Natural killer cell (primary cell): ENCODE results near the gene COPRS. TPM values are rescaled to one million over a fixed set of nuclear protein-coding genes. Genes with fewer than 3 reads are reported as not detected.

Source experiments
- ATAC-seq, 3 donors: fragments of 150-1000 bp in 2 of 3; fragments of 200-7000 bp in 1 of 3; cut with Tn5 transposase; 1 replicate in 1 of 3; 2 replicates in 2 of 3; pipeline ENCODE4 v1.10.0; 2021; ENCODE audit warnings: mild to moderate bottlenecking in 2 of 3, moderate library complexity in 2 of 3
- DNase-seq, 2 donors: peaks; one replicate each; pipeline versions ENCODE4 v3.0.0 to v3.0.0-alpha.2; 2013 to 2021; ENCODE audit warnings: mixed read lengths in 1 of 2
- H3K27ac ChIP-seq: one replicate; pipeline ENCODE4 v1.5.1; 2013; ENCODE audit warnings: mild to moderate bottlenecking, low read length
- H3K27me3 ChIP-seq: one replicate; pipeline ENCODE4 v1.6.1; 2013; ENCODE audit warnings: low read length; ENCODE audit not compliant: control insufficient read depth, insufficient read depth
- H3K36me3 ChIP-seq: one replicate; pipeline ENCODE4 v1.6.1; 2013; ENCODE audit warnings: low read length; ENCODE audit not compliant: control insufficient read depth, insufficient read depth
- H3K4me1 ChIP-seq: one replicate; pipeline ENCODE4 v1.6.1; 2013; ENCODE audit warnings: low read length; ENCODE audit not compliant: control insufficient read depth, insufficient read depth
- H3K4me3 ChIP-seq: one replicate; pipeline ENCODE4 v1.5.1; 2013; ENCODE audit warnings: low read length
- H3K9me3 ChIP-seq: one replicate; pipeline ENCODE4 v1.6.1; 2013; ENCODE audit warnings: low read length; ENCODE audit not compliant: control insufficient read depth, insufficient read depth
- H3K27ac Mint-ChIP-seq, 2 donors: one replicate each; pipeline ENCODE4 v1.8.0; 2022; ENCODE audit warnings: mild to moderate bottlenecking in 2 of 2, mixed read lengths in 2 of 2, moderate library complexity in 1 of 2
- H3K27me3 Mint-ChIP-seq, 2 donors: one replicate each; pipeline ENCODE4 v1.8.0; 2022; ENCODE audit warnings: low read depth in 2 of 2, mixed read lengths in 2 of 2
- H3K36me3 Mint-ChIP-seq: one replicate; pipeline ENCODE4 v1.8.0; 2022; ENCODE audit warnings: mixed read lengths
- H3K4me1 Mint-ChIP-seq, 2 donors: one replicate each; pipeline ENCODE4 v1.8.0; 2022; ENCODE audit warnings: mixed read lengths in 2 of 2
- H3K4me3 Mint-ChIP-seq: one replicate; pipeline ENCODE4 v1.8.0; 2022; ENCODE audit warnings: mild to moderate bottlenecking, moderate library complexity, mixed read lengths
- H3K9me3 Mint-ChIP-seq, 2 donors: one replicate each; pipeline ENCODE4 v1.8.0; 2022; ENCODE audit warnings: mixed read lengths in 2 of 2
- CTCF ChIP-seq: fragments of 200-600 bp; IDR thresholded peaks from one replicate; pipeline ENCODE4 v1.8.0; 2022; ENCODE audit warnings: antibody characterized with exemption
- WGBS: methylation state at CpG from one replicate; pipeline ENCODE4 v1.1.7; 2013; ENCODE audit warnings: missing lambda C conversion rate; ENCODE audit not compliant: insufficient coverage; 5-methylcytosine and 5-hydroxymethylcytosine counted together
- intact Hi-C: fragments of 100-400 bp; cut with micrococcal nuclease; formaldehyde crosslinking; loops from one replicate; pipeline ENCODE4 v1.14.2; 2022
- total RNA-seq, 4 donors: library from RNA; stranded (reverse); fragments of 120-200 nt in 1 of 4; gene quantifications; one replicate each; pipeline versions ENCODE4 v1.2.3 to v1.2.4, GENCODE V29; 2013 to 2022

The COPRS gene
- total RNA-seq, 3 donors from 2014 or later (not counting 1 experiment from before 2014, with no cell fraction given), result 3.1 to 4.9 (median 3.4) TPM

DNA sequence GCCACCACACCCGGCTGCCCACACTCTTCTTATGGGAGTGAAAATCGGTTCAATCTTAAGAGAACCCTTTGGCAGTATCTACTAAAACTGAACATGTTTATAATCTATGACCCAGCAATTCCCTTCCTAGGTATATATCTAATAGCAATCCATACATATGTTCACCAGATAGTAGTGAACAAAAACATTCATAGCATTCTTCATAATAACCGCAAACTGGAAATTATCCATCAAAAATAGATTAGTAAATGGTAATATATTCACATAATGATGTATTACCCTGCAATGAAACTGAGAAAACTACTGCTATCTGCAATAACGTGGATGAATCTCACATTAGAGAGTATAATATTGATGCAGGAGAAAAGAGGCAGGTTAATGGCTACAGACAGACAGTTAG lies 23.1 kb downstream of the COPRS start:
- H3K36me3 ChIP-seq, result no peaks in the 10 kb centered on the region
- ATAC-seq (no peak), DNase-seq (no peak)
- no peaks in the 10 kb centered on the region for H3K27me3 ChIP-seq
- TF ChIP-seq CTCF, result no peak
- no peak overlapping the region for H3K4me3 Mint-ChIP-seq
- no peak overlapping the region for H3K4me3 ChIP-seq
- no peaks in the 10 kb centered on the region for H3K9me3 Mint-ChIP-seq
- intact Hi-C loops, result no loop called here
- H3K4me1 ChIP-seq, result peaks cover 7% of the 10 kb centered on the region
- peaks cover 6% of the 10 kb centered on the region in 2 donors for H3K4me1 Mint-ChIP-seq
- H3K27me3 Mint-ChIP-seq, result peaks cover 3 to 11% of the 10 kb centered on the region in 2 donors
- no peaks in the 10 kb centered on the region for H3K9me3 ChIP-seq
- 97% methylated on average over 3 of the region's 4 CpGs for WGBS
- no peak overlapping the region for H3K27ac Mint-ChIP-seq
- H3K36me3 Mint-ChIP-seq, result no peaks in the 10 kb centered on the region
- no peak overlapping the region for H3K27ac ChIP-seq

DNA sequence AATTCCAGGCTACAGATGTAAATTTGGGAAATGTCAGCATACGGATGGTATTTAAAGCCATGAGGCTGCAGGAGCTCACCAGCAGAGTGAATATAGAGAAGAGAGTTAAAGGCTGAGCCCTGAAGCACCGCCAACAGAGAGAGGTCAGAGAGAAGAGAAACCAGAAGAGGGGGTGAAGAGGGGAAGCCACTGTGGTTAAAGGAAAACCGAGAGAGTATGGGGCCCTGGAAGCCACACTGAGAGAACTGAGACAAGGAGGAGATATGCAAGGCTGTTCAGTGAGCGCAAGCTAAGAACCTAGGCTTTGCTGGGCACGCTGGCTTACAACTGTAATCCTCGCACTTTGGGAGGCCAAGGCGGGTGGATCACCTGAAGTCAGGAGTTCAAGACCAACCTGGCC lies 24.6 kb downstream of the COPRS start:
- no peaks in the 10 kb centered on the region for H3K9me3 ChIP-seq
- H3K4me3 ChIP-seq, result no peak overlapping the region
- no peaks in the 10 kb centered on the region for H3K9me3 Mint-ChIP-seq
- peak in 1 of 3 donors; percentile 28 for ATAC-seq
- H3K27me3 Mint-ChIP-seq, result peaks cover 3 to 8% of the 10 kb centered on the region in 2 donors
- no peak overlapping the region for H3K4me3 Mint-ChIP-seq
- H3K36me3 Mint-ChIP-seq, result no peaks in the 10 kb centered on the region
- H3K27ac Mint-ChIP-seq, result no peak overlapping the region
- intact Hi-C loops, result no loop called here
- 12% methylated on average over 7 of the region's 7 CpGs for WGBS
- TF ChIP-seq CTCF, result no peak
- H3K4me1 ChIP-seq, result peaks cover 7% of the 10 kb centered on the region
- peaks cover 6% of the 10 kb centered on the region in 2 donors for H3K4me1 Mint-ChIP-seq
- no peak overlapping the region for H3K27ac ChIP-seq
- H3K36me3 ChIP-seq, result no peaks in the 10 kb centered on the region
- DNase-seq, result no peak
- H3K27me3 ChIP-seq, result no peaks in the 10 kb centered on the region

DNA sequence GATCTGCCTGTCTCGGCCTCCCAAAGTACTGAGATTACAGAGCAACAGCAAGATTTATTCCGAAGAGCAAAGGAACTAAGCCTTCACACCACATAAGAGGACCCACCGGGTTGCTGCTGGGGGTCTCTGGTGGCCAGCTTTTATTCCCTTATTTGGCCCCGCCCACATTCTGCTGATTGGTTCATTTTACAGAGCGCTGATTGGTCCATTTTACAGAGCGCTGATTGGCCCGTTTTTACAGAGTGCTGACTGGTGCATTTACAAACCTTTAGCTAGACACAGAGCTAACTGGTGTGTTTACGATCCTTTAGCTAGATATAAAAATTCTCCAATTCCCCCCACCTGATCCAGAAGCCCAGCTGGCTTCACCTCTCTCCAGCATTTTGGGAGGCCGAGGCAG lies 26.3 kb downstream of the COPRS start:
- Histone ChIP-seq H3K27me3 (no peaks in the 10 kb centered on the region), H3K27ac (no peak overlapping the region), H3K4me1 (peaks cover 7% of the 10 kb centered on the region), H3K9me3 (no peaks in the 10 kb centered on the region), H3K4me3 (no peak overlapping the region), H3K36me3 (no peaks in the 10 kb centered on the region)
- intact Hi-C loops, result no loop called here
- H3K27me3 Mint-ChIP-seq, result peaks cover 5 to 8% of the 10 kb centered on the region in 2 donors
- H3K4me1 Mint-ChIP-seq, result peaks cover 6% of the 10 kb centered on the region in 2 donors
- 85% methylated on average over 9 of the region's 9 CpGs for WGBS
- H3K4me3 Mint-ChIP-seq, result no peak overlapping the region
- no peaks in the 10 kb centered on the region for H3K9me3 Mint-ChIP-seq
- H3K36me3 Mint-ChIP-seq, result no peaks in the 10 kb centered on the region
- H3K27ac Mint-ChIP-seq, result no peak overlapping the region
- DNase-seq, result no peak
- no peak for ATAC-seq
- no peak for TF ChIP-seq CTCF
